Astrocyte (in vitro differentiated cells and primary cell): ENCODE data around the gene PREX1. TPM values are rescaled to one million over a fixed set of nuclear protein-coding genes. Genes with fewer than 3 reads are reported as not detected.

Experiments used
- DNase-seq: peaks from one replicate; pipeline ENCODE4 v3.0.0-alpha.2; 2010; ENCODE audit warnings: low read depth
- FAIRE-seq: peaks from 2 replicates; lab custom pipeline; 2011; peaks lifted over from hg19 to GRCh38; lab: Jason Lieb, UNC
- H2AFZ ChIP-seq: 2 replicates; pipeline ENCODE4 v1.6.0; 2012; ENCODE audit warnings: low read depth, low read length, inconsistent platforms
- H3K27ac ChIP-seq: 2 replicates; pipeline ENCODE4 v1.5.1; 2011; ENCODE audit warnings: low read depth, low read length, inconsistent platforms
- H3K27me3 ChIP-seq: 2 replicates; pipeline ENCODE4 v1.6.0; 2011; ENCODE audit warnings: low read length, inconsistent platforms; ENCODE audit not compliant: insufficient read depth
- H3K36me3 ChIP-seq: 2 replicates; pipeline ENCODE4 v1.5.1; 2011; ENCODE audit warnings: low read length, inconsistent platforms; ENCODE audit not compliant: insufficient read depth
- H3K4me1 ChIP-seq: 2 replicates; pipeline ENCODE4 v1.5.1; 2011; ENCODE audit warnings: low read length, inconsistent platforms; ENCODE audit not compliant: insufficient read depth
- H3K4me2 ChIP-seq: 2 replicates; pipeline ENCODE4 v1.6.0; 2012; ENCODE audit warnings: low read length, inconsistent platforms
- H3K4me3 ChIP-seq: 2 replicates; pipeline ENCODE4 v1.5.1; 2011; ENCODE audit warnings: low read depth, mild to moderate bottlenecking, low read length, inconsistent platforms; ENCODE audit not compliant: insufficient read depth
- H3K79me2 ChIP-seq: 2 replicates; pipeline ENCODE4 v1.6.0; 2012; ENCODE audit warnings: mild to moderate bottlenecking, low read length, inconsistent platforms; ENCODE audit not compliant: insufficient read depth
- H3K9ac ChIP-seq: 2 replicates; pipeline ENCODE4 v1.6.0; 2012; ENCODE audit warnings: mild to moderate bottlenecking, low read length, inconsistent platforms
- H3K9me3 ChIP-seq: 2 replicates; pipeline ENCODE4 v1.5.1; 2012; ENCODE audit warnings: low read depth, mild to moderate bottlenecking, low read length, inconsistent platforms; ENCODE audit not compliant: insufficient read depth
- H4K20me1 ChIP-seq: 2 replicates; pipeline ENCODE4 v1.6.0; 2012; ENCODE audit warnings: low read length, inconsistent platforms; ENCODE audit not compliant: insufficient read depth
- H3K27ac Mint-ChIP-seq: one replicate; pipeline ENCODE4 v1.8.0; 2021; ENCODE audit warnings: mild to moderate bottlenecking, mixed read lengths; ENCODE audit not compliant: unreplicated experiment
- H3K27me3 Mint-ChIP-seq: one replicate; pipeline ENCODE4 v1.8.0; 2021; ENCODE audit warnings: low read depth, mixed read lengths; ENCODE audit not compliant: unreplicated experiment
- H3K36me3 Mint-ChIP-seq: one replicate; pipeline ENCODE4 v1.8.0; 2021; ENCODE audit warnings: low read depth, mixed read lengths; ENCODE audit not compliant: unreplicated experiment
- H3K4me1 Mint-ChIP-seq: one replicate; pipeline ENCODE4 v1.8.0; 2021; ENCODE audit warnings: low read depth, mixed read lengths; ENCODE audit not compliant: unreplicated experiment
- H3K4me3 Mint-ChIP-seq: one replicate; pipeline ENCODE4 v1.8.0; 2021; ENCODE audit warnings: mild to moderate bottlenecking, moderate library complexity, mixed read lengths; ENCODE audit not compliant: unreplicated experiment
- H3K9me3 Mint-ChIP-seq: one replicate; pipeline ENCODE4 v1.8.0; 2021; ENCODE audit warnings: mild to moderate bottlenecking, mixed read lengths; ENCODE audit not compliant: unreplicated experiment
- CTCF ChIP-seq: IDR thresholded peaks from 2 replicates; pipeline ENCODE4 v1.5.1; 2011; ENCODE audit warnings: low read depth, mild to moderate bottlenecking, inconsistent platforms, low read length, moderate library complexity; ENCODE audit not compliant: insufficient read depth
- EZH2 ChIP-seq: IDR thresholded peaks from 2 replicates; pipeline ENCODE4 v1.6.1; 2012; ENCODE audit warnings: mild to moderate bottlenecking, low read length, inconsistent platforms; ENCODE audit not compliant: insufficient read depth
- total RNA-seq: library from RNA; stranded (reverse); gene quantifications from 2 replicates; pipeline ENCODE4 v1.2.1, GENCODE V29; 2021

The PREX1 gene
- total RNA-seq, 1 donor from 2014 or later = 3.5 TPM

- no peak overlapping the region for H3K4me3 ChIP-seq
- Mint-ChIP-seq H3K27me3 (peaks cover 3% of the 10 kb centered on the region), H3K36me3 (no peaks in the 10 kb centered on the region), H3K9me3 (no peaks in the 10 kb centered on the region), H3K27ac (no peak overlapping the region), H3K4me1 (peaks cover 16% of the 10 kb centered on the region), H3K4me3 (no peak overlapping the region)
- peaks cover 5% of the 10 kb centered on the region for H4K20me1 ChIP-seq
- H3K27me3 ChIP-seq = no peaks in the 10 kb centered on the region
- H3K79me2 ChIP-seq = no peaks in the 10 kb centered on the region
- H3K9ac ChIP-seq = no peak overlapping the region
- peaks cover 4% of the 10 kb centered on the region for H3K4me1 ChIP-seq
- DNase-seq = no peak
- no peak overlapping the region for H2AFZ ChIP-seq
- no peak overlapping the region for H3K27ac ChIP-seq
- FAIRE-seq = no peak
- no peaks in the 10 kb centered on the region for H3K36me3 ChIP-seq
- no peaks in the 10 kb centered on the region for H3K9me3 ChIP-seq
- TF ChIP-seq EZH2 (no peak), CTCF (no peak)
- H3K4me2 ChIP-seq = no peak overlapping the region
These were observed 131.1 kb downstream of the PREX1 start for GRCh38 chr20:48696671-48697070.

- Mint-ChIP-seq H3K9me3 (no peaks in the 10 kb centered on the region), H3K36me3 (no peaks in the 10 kb centered on the region), H3K27ac (no peak overlapping the region), H3K4me3 (no peak overlapping the region), H3K27me3 (peaks cover 3% of the 10 kb centered on the region), H3K4me1 (peaks cover 16% of the 10 kb centered on the region)
- Histone ChIP-seq H3K27ac (no peak overlapping the region), H3K79me2 (no peaks in the 10 kb centered on the region), H3K4me3 (no peak overlapping the region), H3K9ac (no peak overlapping the region), H4K20me1 (peaks cover 5% of the 10 kb centered on the region), H2AFZ (no peak overlapping the region), H3K27me3 (no peaks in the 10 kb centered on the region), H3K9me3 (no peaks in the 10 kb centered on the region), H3K36me3 (no peaks in the 10 kb centered on the region), H3K4me2 (no peak overlapping the region), H3K4me1 (peaks cover 4% of the 10 kb centered on the region)
- TF ChIP-seq CTCF = no peak
- no peak for TF ChIP-seq EZH2
- FAIRE-seq = no peak
- DNase-seq = no peak
These were observed 132.1 kb downstream of the PREX1 start for GRCh38 chr20:48695738-48696137.

- H3K27ac ChIP-seq = no peak overlapping the region
- Mint-ChIP-seq H3K36me3 (no peaks in the 10 kb centered on the region), H3K9me3 (no peaks in the 10 kb centered on the region), H3K4me1 (peaks cover 16% of the 10 kb centered on the region), H3K27ac (no peak overlapping the region), H3K27me3 (peaks cover 3% of the 10 kb centered on the region), H3K4me3 (no peak overlapping the region)
- peaks cover 4% of the 10 kb centered on the region for H3K4me1 ChIP-seq
- no peaks in the 10 kb centered on the region for H3K36me3 ChIP-seq
- peaks cover 5% of the 10 kb centered on the region for H4K20me1 ChIP-seq
- no peaks in the 10 kb centered on the region for H3K9me3 ChIP-seq
- H3K4me2 ChIP-seq = no peak overlapping the region
- FAIRE-seq (no peak), DNase-seq (peak; percentile 22)
- H3K79me2 ChIP-seq = no peaks in the 10 kb centered on the region
- no peak overlapping the region for H3K9ac ChIP-seq
- H3K4me3 ChIP-seq = no peak overlapping the region
- TF ChIP-seq CTCF (no peak), EZH2 (no peak)
- no peak overlapping the region for H2AFZ ChIP-seq
- H3K27me3 ChIP-seq = no peaks in the 10 kb centered on the region
These were observed 132.5 kb downstream of the PREX1 start for GRCh38 chr20:48695255-48695654.
